NOMO-1 treated with DMSO at 0.1 percent for 48 hours (cell line): ENCODE data around the gene RBM10.
A peak's percentile ranks its signal among the peaks of the same experiment; 100 is the strongest.

Experiments used
- DNase-seq: peaks from one replicate; lab custom pipeline; 2025; ENCODE audit not compliant: unreplicated experiment; lab: John Stamatoyannopoulos, UW

RBM10 gene

DNA sequence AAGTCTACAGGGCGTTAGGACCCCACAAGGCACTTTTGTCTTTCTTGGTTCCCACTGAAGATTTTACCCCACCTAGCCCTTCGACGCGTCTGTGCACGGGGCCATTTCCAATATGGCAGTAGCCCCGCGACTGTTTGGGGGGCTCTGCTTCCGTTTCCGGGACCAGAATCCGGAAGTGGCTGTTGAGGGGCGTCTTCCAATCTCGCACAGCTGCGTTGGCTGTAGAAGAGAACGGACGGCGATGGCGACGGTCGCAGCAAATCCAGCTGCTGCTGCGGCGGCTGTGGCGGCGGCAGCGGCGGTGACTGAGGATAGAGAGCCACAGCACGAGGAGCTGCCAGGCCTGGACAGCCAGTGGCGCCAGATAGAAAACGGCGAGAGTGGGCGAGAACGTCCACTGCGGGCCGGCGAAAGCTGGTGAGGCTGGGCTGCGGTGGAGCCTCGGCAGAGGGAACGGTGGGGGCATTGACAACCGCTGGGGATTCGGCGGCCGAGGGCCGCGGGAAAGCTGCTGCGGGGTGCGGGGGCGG lies 87.8 kb downstream of the RBM10 start, which contains the start of gene USP11:
Gene USP11, plus strand, starts transcription at position 207 of the 530 bp plus-strand sequence. Its CDS starts 35 bp downstream, at position 242.
- DNase-seq: peak; percentile 23

DNA sequence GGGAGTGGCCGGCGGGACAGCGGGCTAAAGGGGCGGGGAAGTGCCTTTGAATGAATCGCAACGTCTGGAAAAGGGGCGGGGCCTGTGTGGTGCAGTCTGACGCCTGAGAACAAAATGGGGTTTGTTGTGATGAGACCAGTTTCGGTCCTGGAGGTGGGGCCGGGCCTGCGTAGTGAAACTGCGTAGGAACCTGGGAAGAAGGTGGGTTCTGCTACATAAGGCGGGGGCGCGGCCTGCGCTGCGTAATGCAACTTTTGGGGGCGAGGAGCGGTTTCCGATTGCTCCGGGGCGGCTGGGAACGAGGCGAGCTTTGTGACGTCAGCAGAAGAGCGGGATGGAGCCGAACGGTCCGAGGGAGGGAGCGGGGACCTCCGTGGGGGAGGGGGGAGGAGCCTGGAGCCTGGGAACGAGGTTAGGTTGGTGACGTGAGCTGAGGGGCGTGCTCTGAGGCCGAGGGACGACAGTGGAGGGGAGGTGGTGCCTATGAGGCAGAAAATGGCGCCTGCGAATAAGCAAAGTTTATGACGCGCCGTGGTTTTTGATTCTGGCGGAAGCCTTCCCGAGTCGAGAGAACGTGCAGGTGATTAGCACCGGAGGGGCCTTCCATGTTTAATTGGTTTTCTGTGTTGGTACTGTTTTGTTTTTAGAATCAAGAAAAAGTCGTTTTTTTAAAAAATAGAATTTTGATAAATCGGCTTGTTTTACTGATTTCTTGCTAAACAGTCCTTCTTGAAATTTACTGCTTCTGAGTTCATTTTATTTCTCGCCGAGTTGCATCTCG lies 88.5 kb downstream of the RBM10 start:
- DNase-seq: peak; percentile 91

DNA sequence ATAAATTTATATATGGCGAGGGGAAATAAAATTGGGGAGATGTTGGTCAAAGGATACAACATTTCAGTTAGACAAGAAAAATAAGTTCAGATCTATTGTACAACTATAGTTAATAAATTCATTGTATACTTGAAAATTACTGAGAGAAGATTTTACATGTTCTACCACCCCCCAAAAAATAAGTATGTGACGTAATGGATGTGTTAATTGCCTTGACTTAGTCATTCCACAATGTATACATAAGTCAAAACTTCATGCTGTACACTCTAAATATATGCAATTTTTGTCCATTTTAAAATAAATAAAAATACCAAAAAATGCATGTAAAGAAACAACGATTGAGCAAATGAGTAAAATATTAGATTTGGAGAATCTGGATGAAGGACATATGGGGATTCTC lies 89.6 kb downstream of the RBM10 start:
- no peak for DNase-seq

DNA sequence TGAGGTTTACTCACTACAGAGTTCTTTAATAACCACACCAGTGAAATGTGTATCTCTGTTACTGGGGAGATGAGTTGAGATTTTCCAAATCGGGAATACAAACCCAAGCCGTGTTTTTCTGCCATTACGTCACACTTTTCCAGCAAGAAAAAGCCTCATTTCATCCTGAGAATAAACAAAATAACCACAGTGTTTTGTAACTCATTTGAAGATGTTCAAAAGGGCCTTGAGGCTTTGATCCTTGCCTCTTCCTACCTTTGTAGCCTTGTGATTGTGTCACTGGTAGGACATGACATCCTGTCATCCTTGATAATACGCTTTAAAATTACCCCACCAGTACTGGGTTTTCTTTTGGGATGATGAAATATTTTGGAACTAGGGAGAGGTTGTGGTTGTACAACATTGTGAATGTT lies 90.7 kb downstream of the RBM10 start:
- DNase-seq: no peak
